ENCODE measurements around the gene CEMIP2. TPM values are rescaled to one million over a fixed set of nuclear protein-coding genes. Genes with fewer than 3 reads are reported as not detected.

The CEMIP2 gene
- total and polyA plus RNA-seq, 2 donors (not counting 1 experiment from before 2014, with no cell fraction given) = 35.1 to 45.6 TPM

- no peak for DNase-seq (ENCODE audit: low read depth in 2 of 2)
- Histone ChIP-seq H3K27me3 (ENCODE audit: control insufficient read depth, insufficient read depth, low read length) (no peaks in the 10 kb centered on the region), H3K9me3 (ENCODE audit: control insufficient read depth, insufficient read depth, low read depth, low read length) (no peaks in the 10 kb centered on the region), H2AFZ (ENCODE audit: low read length) (no peak overlapping the region), H3K4me3 (replicated peaks in 1 of 4; ENCODE audit: control extremely low read depth in 1 of 4, insufficient read depth in 1 of 4, low read depth in 3 of 4, low read length in 4 of 4) (no peak overlapping the region), H4K20me1 (ENCODE audit: control insufficient read depth, extremely low read depth, insufficient read depth, low read length) (no peaks in the 10 kb centered on the region), H3K79me2 (ENCODE audit: control insufficient read depth, insufficient read depth, low read length) (no peaks in the 10 kb centered on the region), H3K9ac (ENCODE audit: insufficient read depth, low read length) (no peak overlapping the region), H3K4me1 (ENCODE audit: control insufficient read depth, extremely low read depth, insufficient read depth, low read length) (no peaks in the 10 kb centered on the region), H3K36me3 (ENCODE audit: control insufficient read depth, insufficient read depth, low read length) (peaks cover 2% of the 10 kb centered on the region), H3K4me2 (ENCODE audit: extremely low read depth, insufficient read depth, low read length) (no peak overlapping the region), H3K27ac (ENCODE audit: insufficient read depth, low read length) (no peak overlapping the region)
- no peak for TF ChIP-seq EZH2 (IDR thresholded peaks at IDR 0.05; ENCODE audit: low read length, missing control alignments)
- TF ChIP-seq CTCF (conservative IDR thresholded peaks at IDR 0.05 in 1 of 2, IDR thresholded peaks at IDR 0.05 in 1 of 2; ENCODE audit: low read depth in 1 of 2, low read length in 2 of 2) = no peak
Measured at GRCh38 chr9:71690689-71691435, 77.5 kb downstream of the CEMIP2 start.

DNA sequence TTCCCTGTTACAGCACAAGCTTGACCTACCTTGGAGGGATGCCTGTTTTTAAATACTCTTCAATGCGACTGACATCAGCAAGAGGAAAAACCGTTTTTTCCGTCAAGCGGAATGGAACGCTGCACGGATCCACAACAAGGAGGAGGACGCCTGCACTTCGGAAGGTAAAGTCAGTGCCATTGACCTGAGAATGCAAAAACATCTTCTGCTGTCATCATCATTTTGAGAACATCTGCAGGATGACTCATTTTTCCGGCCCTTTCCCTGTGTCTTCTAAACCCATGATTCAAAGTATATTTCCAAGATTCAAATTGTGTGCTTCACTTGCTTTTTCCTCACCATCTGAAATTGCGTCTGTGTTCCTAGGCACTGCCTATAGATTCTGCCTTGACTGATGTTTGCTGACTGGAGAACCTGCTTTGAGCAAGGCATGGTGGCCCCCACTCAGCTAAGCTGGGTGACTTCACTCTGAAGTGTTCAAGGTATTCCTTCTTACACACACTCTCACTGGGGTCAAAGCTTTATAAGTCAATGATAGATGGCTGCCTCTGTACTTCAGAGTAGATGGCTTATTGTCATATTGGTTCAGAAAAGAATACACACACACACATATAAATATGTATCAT lies 78.1 kb downstream of the CEMIP2 start:
- TF ChIP-seq EZH2 (IDR thresholded peaks at IDR 0.05; ENCODE audit: low read length, missing control alignments) (no peak), CTCF (conservative IDR thresholded peaks at IDR 0.05 in 1 of 2, IDR thresholded peaks at IDR 0.05 in 1 of 2; ENCODE audit: low read depth in 1 of 2, low read length in 2 of 2) (no peak)
- Histone ChIP-seq H4K20me1 (ENCODE audit: control insufficient read depth, extremely low read depth, insufficient read depth, low read length) (no peaks in the 10 kb centered on the region), H3K4me2 (ENCODE audit: extremely low read depth, insufficient read depth, low read length) (no peak overlapping the region), H3K27me3 (ENCODE audit: control insufficient read depth, insufficient read depth, low read length) (no peaks in the 10 kb centered on the region), H3K36me3 (ENCODE audit: control insufficient read depth, insufficient read depth, low read length) (peaks cover 2% of the 10 kb centered on the region), H3K4me1 (ENCODE audit: control insufficient read depth, extremely low read depth, insufficient read depth, low read length) (no peaks in the 10 kb centered on the region), H2AFZ (ENCODE audit: low read length) (no peak overlapping the region), H3K79me2 (ENCODE audit: control insufficient read depth, insufficient read depth, low read length) (no peaks in the 10 kb centered on the region), H3K9me3 (ENCODE audit: control insufficient read depth, insufficient read depth, low read depth, low read length) (no peaks in the 10 kb centered on the region), H3K27ac (ENCODE audit: insufficient read depth, low read length) (no peak overlapping the region), H3K4me3 (replicated peaks in 1 of 4; ENCODE audit: control extremely low read depth in 1 of 4, insufficient read depth in 1 of 4, low read depth in 3 of 4, low read length in 4 of 4) (no peak overlapping the region), H3K9ac (ENCODE audit: insufficient read depth, low read length) (no peak overlapping the region)
- peak in 1 of 2 donors; percentile 20 for DNase-seq (ENCODE audit: low read depth in 2 of 2)

DNA sequence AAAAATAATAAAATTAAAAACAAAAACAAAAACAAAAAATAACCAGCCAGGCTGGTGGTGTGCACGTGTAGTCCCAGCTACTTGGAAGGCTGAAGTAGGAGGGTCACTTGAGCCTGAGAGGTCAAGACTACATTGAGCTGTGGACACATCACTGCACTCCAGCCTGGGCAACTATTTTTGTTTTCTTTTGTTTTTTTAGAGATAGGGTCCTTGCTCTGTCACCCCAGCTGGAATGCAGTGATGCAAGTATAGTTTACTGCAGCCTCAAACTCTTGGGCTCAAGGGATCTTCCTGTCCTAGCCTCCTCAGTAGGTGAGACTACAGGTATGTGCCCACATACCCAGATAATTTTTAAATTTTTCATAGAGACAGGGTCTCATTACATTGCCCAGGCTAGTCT lies 80.6 kb downstream of the CEMIP2 start:
- Histone ChIP-seq H4K20me1 (ENCODE audit: control insufficient read depth, extremely low read depth, insufficient read depth, low read length) (no peaks in the 10 kb centered on the region), H3K4me1 (ENCODE audit: control insufficient read depth, extremely low read depth, insufficient read depth, low read length) (no peaks in the 10 kb centered on the region), H3K36me3 (ENCODE audit: control insufficient read depth, insufficient read depth, low read length) (no peaks in the 10 kb centered on the region), H3K27me3 (ENCODE audit: control insufficient read depth, insufficient read depth, low read length) (no peaks in the 10 kb centered on the region), H3K4me2 (ENCODE audit: extremely low read depth, insufficient read depth, low read length) (no peak overlapping the region), H3K27ac (ENCODE audit: insufficient read depth, low read length) (no peak overlapping the region), H3K9ac (ENCODE audit: insufficient read depth, low read length) (no peak overlapping the region), H3K79me2 (ENCODE audit: control insufficient read depth, insufficient read depth, low read length) (no peaks in the 10 kb centered on the region), H3K4me3 (replicated peaks in 1 of 4; ENCODE audit: control extremely low read depth in 1 of 4, insufficient read depth in 1 of 4, low read depth in 3 of 4, low read length in 4 of 4) (no peak overlapping the region), H3K9me3 (ENCODE audit: control insufficient read depth, insufficient read depth, low read depth, low read length) (no peaks in the 10 kb centered on the region), H2AFZ (ENCODE audit: low read length) (no peak overlapping the region)
- TF ChIP-seq CTCF (conservative IDR thresholded peaks at IDR 0.05 in 1 of 2, IDR thresholded peaks at IDR 0.05 in 1 of 2; ENCODE audit: low read depth in 1 of 2, low read length in 2 of 2) (no peak), EZH2 (IDR thresholded peaks at IDR 0.05; ENCODE audit: low read length, missing control alignments) (no peak)
- no peak for DNase-seq (ENCODE audit: low read depth in 2 of 2)

Data from fibroblast of lung (primary cell).